ENCODE measurements around the gene GMDS. TPM values are rescaled to one million over a fixed set of nuclear protein-coding genes. Genes with fewer than 3 reads are reported as not detected.

The GMDS gene
- total RNA-seq, 1 donor from 2014 or later: 30.1 TPM

- ATAC-seq (ENCODE audit: low read depth): no peak
- no peak for TF ChIP-seq CTCF (IDR thresholded peaks at IDR 0.05)
- POLR2A ChIA-PET: no interaction called here
- H3K27me3 Mint-ChIP-seq: no peaks in the 10 kb centered on the region
- no peaks in the 10 kb centered on the region for H3K36me3 Mint-ChIP-seq (ENCODE audit: low read depth)
- no peak for DNase-seq
- CTCF ChIA-PET: no interaction called here
- no peak overlapping the region for H3K4me3 Mint-ChIP-seq
- no peaks in the 10 kb centered on the region for H3K9me3 Mint-ChIP-seq
- H3K27ac Mint-ChIP-seq: no peak overlapping the region
- H3K4me1 Mint-ChIP-seq: no peaks in the 10 kb centered on the region
- intact Hi-C loops (cut with micrococcal nuclease): no loop called here
Measured at GRCh38 chr6:1708820-1709219, 536.6 kb downstream of the GMDS start.

- Mint-ChIP-seq H3K27ac (no peak overlapping the region), H3K36me3 (ENCODE audit: low read depth) (no peaks in the 10 kb centered on the region), H3K9me3 (no peaks in the 10 kb centered on the region), H3K27me3 (no peaks in the 10 kb centered on the region), H3K4me3 (no peak overlapping the region), H3K4me1 (no peaks in the 10 kb centered on the region)
- DNase-seq (no peak), ATAC-seq (ENCODE audit: low read depth) (no peak)
- POLR2A ChIA-PET: no interaction called here
- intact Hi-C loops (cut with micrococcal nuclease): no loop called here
- TF ChIP-seq CTCF (IDR thresholded peaks at IDR 0.05): no peak
- CTCF ChIA-PET: no interaction called here
Measured at GRCh38 chr6:1708122-1708521, 537.3 kb downstream of the GMDS start.

DNA sequence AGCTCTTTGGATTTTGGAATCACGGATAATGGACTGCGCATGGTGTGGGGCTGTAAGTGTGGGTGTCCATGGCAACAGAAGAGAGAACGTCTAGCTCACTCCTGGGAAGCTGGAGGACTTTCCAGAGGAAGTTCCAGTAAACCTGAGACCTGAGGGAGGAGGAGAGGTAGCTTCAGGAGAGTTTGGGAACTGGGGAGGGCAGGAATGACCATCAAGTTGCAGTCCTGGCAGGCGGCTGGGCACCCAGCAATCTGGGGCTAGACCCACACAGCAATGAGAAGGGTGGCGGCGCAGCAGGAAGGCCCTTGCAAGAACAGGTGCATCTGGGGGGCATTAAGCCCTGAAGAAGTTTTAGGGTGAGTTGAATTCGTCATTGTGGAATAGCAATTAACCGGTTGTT lies 539.8 kb downstream of the GMDS start:
- no peak overlapping the region for H3K27ac Mint-ChIP-seq
- H3K36me3 Mint-ChIP-seq (ENCODE audit: low read depth): no peaks in the 10 kb centered on the region
- ATAC-seq (ENCODE audit: low read depth) (no peak), DNase-seq (no peak)
- ChIA-PET CTCF (no interaction called here), POLR2A (no interaction called here)
- no peaks in the 10 kb centered on the region for H3K9me3 Mint-ChIP-seq
- TF ChIP-seq CTCF (IDR thresholded peaks at IDR 0.05): no peak
- H3K4me1 Mint-ChIP-seq: no peaks in the 10 kb centered on the region
- H3K27me3 Mint-ChIP-seq: no peaks in the 10 kb centered on the region
- no peak overlapping the region for H3K4me3 Mint-ChIP-seq
- intact Hi-C loops (cut with micrococcal nuclease): no loop called here

DNA sequence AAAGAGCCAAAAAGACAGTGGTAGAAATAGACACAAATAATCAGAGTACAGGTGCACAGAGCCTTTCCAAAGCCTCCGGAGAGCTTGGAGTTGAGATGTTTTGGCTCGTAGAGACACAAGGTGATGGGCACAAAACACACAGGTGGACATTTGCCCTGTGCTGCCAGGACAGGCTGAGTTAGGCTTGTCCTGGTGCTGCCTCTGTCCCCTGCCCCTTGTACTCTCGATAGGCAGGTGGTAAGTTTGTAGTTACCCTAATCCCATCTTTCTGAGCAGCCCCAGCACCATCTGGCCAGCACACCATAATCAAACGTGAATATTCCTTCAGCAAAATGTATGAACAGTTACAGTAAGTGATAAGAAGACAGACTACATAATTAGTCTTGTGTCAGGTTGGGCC lies 540.2 kb downstream of the GMDS start:
- no peak overlapping the region for H3K27ac Mint-ChIP-seq
- ATAC-seq (ENCODE audit: low read depth) (no peak), DNase-seq (no peak)
- CTCF ChIA-PET: no interaction called here
- no peaks in the 10 kb centered on the region for H3K27me3 Mint-ChIP-seq
- H3K36me3 Mint-ChIP-seq (ENCODE audit: low read depth): no peaks in the 10 kb centered on the region
- no peaks in the 10 kb centered on the region for H3K4me1 Mint-ChIP-seq
- H3K9me3 Mint-ChIP-seq: no peaks in the 10 kb centered on the region
- no peak overlapping the region for H3K4me3 Mint-ChIP-seq
- no peak for TF ChIP-seq CTCF (IDR thresholded peaks at IDR 0.05)
- intact Hi-C loops (cut with micrococcal nuclease): no loop called here
- POLR2A ChIA-PET: no interaction called here

DNA sequence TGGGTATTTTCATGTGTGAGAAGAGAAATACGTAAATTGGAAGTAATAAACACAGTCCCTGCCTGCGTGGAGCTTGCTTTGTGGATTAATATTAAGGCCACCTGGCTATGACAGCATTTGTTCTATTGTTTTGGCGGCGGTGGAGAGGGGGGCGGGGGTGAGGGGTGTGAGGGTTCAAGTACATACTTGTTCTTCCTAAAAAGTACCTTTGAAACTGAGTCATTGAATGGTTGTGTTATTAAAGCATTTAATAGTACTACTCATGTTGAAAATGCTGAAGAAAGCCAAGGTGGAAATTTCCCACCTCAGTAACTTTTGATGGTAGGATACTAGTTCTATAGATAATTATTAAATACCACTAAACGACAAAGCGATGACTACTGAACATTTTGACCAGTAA lies 540.7 kb downstream of the GMDS start:
- ATAC-seq (ENCODE audit: low read depth) (no peak), DNase-seq (no peak)
- POLR2A ChIA-PET: interaction anchor here (0.6 kb wide), 1 partner anchor 10 kb away, joined by 3 read pairs; no protein-coding TSS in a partner anchor

More for the DNA sequence above, 540.7 kb downstream of the GMDS start:
- Mint-ChIP-seq H3K4me1 (no peaks in the 10 kb centered on the region), H3K36me3 (ENCODE audit: low read depth) (no peaks in the 10 kb centered on the region), H3K27me3 (no peaks in the 10 kb centered on the region), H3K4me3 (no peak overlapping the region), H3K9me3 (no peaks in the 10 kb centered on the region), H3K27ac (no peak overlapping the region)
- intact Hi-C loops (cut with micrococcal nuclease): no loop called here
- CTCF ChIA-PET: no interaction called here
- TF ChIP-seq CTCF (IDR thresholded peaks at IDR 0.05): no peak
